OCI-LY7 (cell line): ENCODE measurements around the gene MAP3K5.

Experiments
- EZH2phosphoT487 ChIP-seq: fragments of 200-600 bp; sonication (generic); IDR thresholded peaks from 2 replicates; pipeline ENCODE4 v1.6.1; 2018; ENCODE audit warnings: low read depth, borderline replicate concordance, mild to moderate bottlenecking, mixed run types, antibody characterized with exemption, low read length, moderate library complexity, mixed read lengths
- TF ChIP-seq, protein P1 (sequence below): fragments of 200-600 bp; sonication (generic); conservative IDR thresholded peaks from 2 replicates; pipeline ENCODE4 v1.5.1; 2014; ENCODE audit warnings: mild to moderate bottlenecking, antibody characterized with exemption, low read length, moderate library complexity, mixed read lengths

DNA sequence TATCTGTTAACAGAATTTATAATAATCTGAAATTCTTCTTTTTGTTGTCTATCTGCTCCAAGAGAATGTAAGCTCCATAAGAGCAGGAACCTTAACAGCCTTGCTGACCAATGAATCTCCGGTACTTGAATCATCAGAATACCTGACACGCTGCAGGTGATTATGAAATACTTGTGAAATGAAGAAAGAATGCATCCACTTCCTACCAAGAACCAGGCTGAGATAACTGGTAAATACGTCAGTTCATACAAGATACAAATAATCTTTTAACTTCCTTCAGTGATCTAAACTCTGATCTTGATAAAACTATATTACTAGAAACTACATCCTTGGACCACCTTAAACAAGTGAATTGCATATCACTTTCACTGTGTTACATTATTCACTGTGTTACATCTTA, 116.2 kb downstream of the MAP3K5 start:
- TF ChIP-seq, protein P1, sequence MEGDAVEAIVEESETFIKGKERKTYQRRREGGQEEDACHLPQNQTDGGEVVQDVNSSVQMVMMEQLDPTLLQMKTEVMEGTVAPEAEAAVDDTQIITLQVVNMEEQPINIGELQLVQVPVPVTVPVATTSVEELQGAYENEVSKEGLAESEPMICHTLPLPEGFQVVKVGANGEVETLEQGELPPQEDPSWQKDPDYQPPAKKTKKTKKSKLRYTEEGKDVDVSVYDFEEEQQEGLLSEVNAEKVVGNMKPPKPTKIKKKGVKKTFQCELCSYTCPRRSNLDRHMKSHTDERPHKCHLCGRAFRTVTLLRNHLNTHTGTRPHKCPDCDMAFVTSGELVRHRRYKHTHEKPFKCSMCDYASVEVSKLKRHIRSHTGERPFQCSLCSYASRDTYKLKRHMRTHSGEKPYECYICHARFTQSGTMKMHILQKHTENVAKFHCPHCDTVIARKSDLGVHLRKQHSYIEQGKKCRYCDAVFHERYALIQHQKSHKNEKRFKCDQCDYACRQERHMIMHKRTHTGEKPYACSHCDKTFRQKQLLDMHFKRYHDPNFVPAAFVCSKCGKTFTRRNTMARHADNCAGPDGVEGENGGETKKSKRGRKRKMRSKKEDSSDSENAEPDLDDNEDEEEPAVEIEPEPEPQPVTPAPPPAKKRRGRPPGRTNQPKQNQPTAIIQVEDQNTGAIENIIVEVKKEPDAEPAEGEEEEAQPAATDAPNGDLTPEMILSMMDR: no peak
- TF ChIP-seq EZH2phosphoT487: no peak
